Measurements from ENCODE around the gene TMOD1.
"Not testable (repeated sequence)": the region's sequence is repeated elsewhere in the genome, so short reads cannot be mapped to it uniquely, and the experiment has no call there.

GRCh38 chr9:97497558-97498375 is 3.7 kb upstream of the TMOD1 start:
- TF ChIP-seq EZH2phosphoT487 (IDR thresholded peaks at IDR 0.05; ENCODE audit: insufficient read depth, low read depth); EZH2 (IDR thresholded peaks at IDR 0.05; ENCODE audit: insufficient read depth, poor library complexity, severe bottlenecking): not testable (repeated sequence)
